ENCODE data around the gene PI4K2A.
"Not testable (repeated sequence)": the region's sequence is repeated elsewhere in the genome, so short reads cannot be mapped to it uniquely, and the experiment has no call there.

The PI4K2A gene

GRCh38 chr10:97673736-97674525 is 33.5 kb downstream of the PI4K2A start:
- DNase-seq = peak in 21 of 58 donors; percentile 18 to 82 (median 43)

GRCh38 chr10:97675222-97675621 is 34.8 kb downstream of the PI4K2A start:
- no peak for DNase-seq

DNA sequence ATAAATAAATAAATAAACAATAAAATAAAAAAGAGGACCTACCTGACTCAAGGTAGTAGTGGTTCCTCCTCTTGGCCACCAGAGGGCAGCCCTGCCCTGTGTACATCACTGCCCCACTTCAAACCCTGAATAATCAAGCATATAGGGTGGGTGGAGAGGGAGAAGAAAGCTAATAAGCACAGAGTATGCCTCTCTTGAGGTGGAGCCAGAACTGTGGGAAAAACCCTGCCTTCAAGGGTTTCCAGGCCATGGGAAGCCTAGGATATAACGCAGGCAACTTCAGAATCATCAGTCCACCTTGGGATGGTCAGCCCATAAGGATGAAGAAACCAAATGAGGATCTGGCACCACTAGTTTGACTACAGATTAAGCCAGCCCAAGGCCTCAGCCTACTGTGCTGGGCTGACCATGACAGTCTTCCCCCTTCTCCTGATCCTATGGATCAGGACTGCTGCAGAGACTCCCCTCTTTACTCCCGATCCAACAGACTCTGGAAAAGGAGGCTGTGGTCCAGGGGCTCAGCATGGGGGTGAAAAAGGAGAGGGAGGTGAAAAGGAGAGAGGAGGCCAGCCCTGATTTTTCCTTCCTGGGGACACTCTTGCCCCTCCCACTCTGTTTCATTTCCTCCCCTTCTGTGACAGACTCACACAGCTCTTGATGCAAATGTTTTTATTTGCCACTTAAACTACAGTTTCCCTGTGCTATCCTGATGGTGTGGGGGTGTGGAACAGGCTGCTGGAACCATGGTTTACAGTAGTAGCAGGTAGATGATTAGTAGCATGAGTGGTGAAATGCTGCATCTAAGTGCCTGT is 36.5 kb downstream of the PI4K2A start:
- DNase-seq = peak in 4 of 58 donors; percentile 9 to 30 (median 16)

- no peak for DNase-seq
Observed at GRCh38 chr10:97679594-97679993, 39.1 kb downstream of the PI4K2A start.

- no peak for DNase-seq
Observed at GRCh38 chr10:97682042-97682441, 41.6 kb downstream of the PI4K2A start.

DNA sequence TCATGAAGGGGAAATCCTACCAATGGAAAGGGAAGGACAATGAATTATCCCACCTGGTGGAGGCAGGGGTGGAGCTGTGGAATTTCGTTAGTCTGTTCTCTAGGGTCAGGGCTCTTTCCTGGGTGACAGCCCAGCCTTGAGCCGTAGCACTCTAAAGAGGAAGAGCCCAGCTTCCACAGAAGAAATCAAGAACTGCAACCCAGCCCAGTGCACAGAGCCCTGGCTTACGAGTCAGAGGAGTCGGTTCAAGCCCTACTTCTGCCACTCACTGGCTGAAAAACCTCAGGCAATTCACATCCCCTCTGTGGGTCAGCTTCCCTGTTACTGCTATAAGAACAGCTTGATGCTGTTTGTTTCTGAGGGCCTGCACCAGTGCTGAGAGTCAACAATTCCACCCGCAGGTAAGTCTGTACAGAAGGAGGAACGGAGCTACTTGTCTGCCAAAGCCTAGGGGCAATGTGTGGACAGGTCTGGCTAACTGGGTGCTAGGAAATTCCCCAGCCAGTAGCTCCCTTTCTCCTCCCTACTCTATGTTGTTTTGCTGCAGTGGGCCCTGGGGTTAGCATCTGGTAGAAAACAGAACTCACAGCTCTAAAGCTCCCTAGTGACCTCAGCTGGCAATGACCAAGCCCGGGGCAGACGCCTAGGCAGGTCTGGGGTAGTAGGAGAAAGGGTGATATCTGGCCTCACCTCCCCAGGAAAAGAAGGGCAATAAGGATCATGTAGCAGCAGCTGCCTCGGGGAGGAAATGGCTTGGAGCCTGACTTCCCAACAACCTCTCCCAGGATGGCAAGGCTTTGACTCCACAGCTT is 43.3 kb downstream of the PI4K2A start:
- DNase-seq = peak in 3 of 58 donors; percentile 16 to 20 (median 17)

GRCh38 chr10:97684368-97684713 is 43.9 kb downstream of the PI4K2A start:
- not testable (repeated sequence) for DNase-seq

- no peak for DNase-seq
Observed at GRCh38 chr10:97684866-97685394, 44.5 kb downstream of the PI4K2A start.

GRCh38 chr10:97685395-97685958 is 45.0 kb downstream of the PI4K2A start:
- DNase-seq = peak in 1 of 58 donors; percentile 18

GRCh38 chr10:97686301-97686961 is 46.0 kb downstream of the PI4K2A start:
- DNase-seq = no peak

- DNase-seq = peak; percentile 45 to 96 (median 92)
Observed at GRCh38 chr10:97686962-97687784, 46.7 kb downstream of the PI4K2A start, which contains the start of gene AVPI1. Gene AVPI1 (minus strand): TSS chr10:97687241. CDS start chr10:97679905, 7,336 bp downstream.

- DNase-seq = peak in 2 of 58 donors; percentile 10 to 47
Observed at GRCh38 chr10:97687785-97688781, 47.6 kb downstream of the PI4K2A start.

DNA sequence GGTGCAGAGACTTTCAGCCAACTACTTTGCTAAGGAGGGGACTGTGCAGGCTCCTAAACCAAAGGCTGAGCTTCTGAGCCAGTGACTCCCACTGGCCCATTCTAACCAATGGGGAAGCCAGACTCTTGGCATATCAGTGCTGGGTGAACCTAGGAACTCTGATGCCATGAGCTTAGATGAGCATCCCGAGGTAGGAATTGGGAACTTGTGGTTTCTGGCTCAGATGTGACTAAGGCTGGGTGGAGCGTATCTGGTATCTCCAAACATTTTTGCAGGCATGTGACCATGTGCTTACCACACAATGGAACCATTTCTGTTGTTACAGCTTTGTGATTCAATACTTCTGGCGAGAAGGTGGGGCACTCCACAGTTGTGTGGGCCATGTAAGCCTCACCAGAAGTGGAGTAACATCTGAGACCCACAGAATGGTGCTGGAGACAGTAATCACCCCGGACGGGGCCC is 49.1 kb downstream of the PI4K2A start:
- DNase-seq = no peak

GRCh38 chr10:97690133-97690532 is 49.7 kb downstream of the PI4K2A start:
- DNase-seq = no peak

GRCh38 chr10:97698072-97698655 is 57.7 kb downstream of the PI4K2A start:
- DNase-seq = not testable (repeated sequence)

GRCh38 chr10:97701438-97702069 is 61.1 kb downstream of the PI4K2A start:
- peak in 34 of 58 donors; percentile 17 to 73 (median 46) for DNase-seq

All from anterior cingulate cortex (tissue), 58 donors.